ENCODE results near the gene PNMA6A.
"Not testable (repeated sequence)": the region's sequence is repeated elsewhere in the genome, so short reads cannot be mapped to it uniquely, and the experiment has no call there.

PNMA6A gene

GRCh38 chrX:153075366-153075765 lies 3.1 kb downstream of the PNMA6A start:
- no peak for DNase-seq (ENCODE audit: low read depth in 2 of 2)

- DNase-seq (ENCODE audit: low read depth in 2 of 2) = not testable (repeated sequence)
Observed at GRCh38 chrX:153077437-153078135, 5.3 kb downstream of the PNMA6A start.

GRCh38 chrX:153083238-153083923 lies 11.1 kb downstream of the PNMA6A start:
- not testable (repeated sequence) for DNase-seq (ENCODE audit: low read depth in 2 of 2)

- no peak for DNase-seq (ENCODE audit: low read depth in 2 of 2)
Observed at GRCh38 chrX:153102418-153102817, 30.2 kb downstream of the PNMA6A start.

- not testable (repeated sequence) for DNase-seq (ENCODE audit: low read depth in 2 of 2)
Observed at GRCh38 chrX:153104959-153105358, 32.7 kb downstream of the PNMA6A start.

- DNase-seq (ENCODE audit: low read depth in 2 of 2) = not testable (repeated sequence)
Observed at GRCh38 chrX:153106092-153106801, 34.0 kb downstream of the PNMA6A start.

- DNase-seq (ENCODE audit: low read depth in 2 of 2) = not testable (repeated sequence)
Observed at GRCh38 chrX:153110735-153111134, 38.5 kb downstream of the PNMA6A start.

- not testable (repeated sequence) for DNase-seq (ENCODE audit: low read depth in 2 of 2)
Observed at GRCh38 chrX:153113851-153114250, 41.6 kb downstream of the PNMA6A start.

- DNase-seq (ENCODE audit: low read depth in 2 of 2) = not testable (repeated sequence)
Observed at GRCh38 chrX:153117754-153118153, 45.5 kb downstream of the PNMA6A start.

- not testable (repeated sequence) for DNase-seq (ENCODE audit: low read depth in 2 of 2)
Observed at GRCh38 chrX:153120230-153120629, 48.0 kb downstream of the PNMA6A start.

GRCh38 chrX:153123468-153123867 lies 51.2 kb downstream of the PNMA6A start:
- DNase-seq (ENCODE audit: low read depth in 2 of 2) = not testable (repeated sequence)
